Measurements from ENCODE around the gene NOS2. TPM values are rescaled to one million over a fixed set of nuclear protein-coding genes. Genes with fewer than 3 reads are reported as not detected.
"Not testable (repeated sequence)": the region's sequence is repeated elsewhere in the genome, so short reads cannot be mapped to it uniquely, and the experiment has no call there.

NOS2 gene
- total RNA-seq, 5 donors from 2014 or later (not counting 1 experiment from before 2014, with no cell fraction given): 0.07 to 0.10 (median 0.09) TPM

- ATAC-seq (replicated peaks in 1 of 4); H3K4me3 ChIP-seq (ENCODE audit: control insufficient read depth in 1 of 2, extremely low read depth in 1 of 2, low read length in 1 of 2); H3K4me1 Mint-ChIP-seq; H3K27ac ChIP-seq (ENCODE audit: low read length); POLR2A ChIA-PET; H3K4me1 ChIP-seq (ENCODE audit: control insufficient read depth in 1 of 2, extremely low read depth in 1 of 2, insufficient read depth in 2 of 2, low read length in 2 of 2); H3K36me3 Mint-ChIP-seq; H3K27me3 Mint-ChIP-seq; H3K4me3 Mint-ChIP-seq; H3K27me3 ChIP-seq (replicated peaks in 1 of 2; ENCODE audit: control insufficient read depth in 2 of 2, extremely low read depth in 1 of 2, insufficient read depth in 2 of 2, low read length in 1 of 2); H3K9me3 Mint-ChIP-seq; H3K36me3 ChIP-seq (ENCODE audit: control insufficient read depth in 2 of 2, extremely low read depth in 1 of 2, insufficient read depth in 1 of 2, low read length in 1 of 2); H3K9me3 ChIP-seq; H3K27ac Mint-ChIP-seq; CTCF ChIA-PET; DNase-seq: not testable (repeated sequence)
- WGBS (ENCODE audit: insufficient coverage): 90% methylated on average over 11 of the region's 15 CpGs
These were observed 50.7 kb downstream of the NOS2 start for GRCh38 chr17:27749562-27750150.

- Histone ChIP-seq H3K4me3 (ENCODE audit: control insufficient read depth in 1 of 2, extremely low read depth in 1 of 2, low read length in 1 of 2) (no peak overlapping the region), H3K27me3 (replicated peaks in 1 of 2; ENCODE audit: control insufficient read depth in 2 of 2, extremely low read depth in 1 of 2, insufficient read depth in 2 of 2, low read length in 1 of 2) (no peaks in the 10 kb centered on the region), H3K9me3 (no peaks in the 10 kb centered on the region), H3K4me1 (ENCODE audit: control insufficient read depth in 1 of 2, extremely low read depth in 1 of 2, insufficient read depth in 2 of 2, low read length in 2 of 2) (no peaks in the 10 kb centered on the region), H3K27ac (ENCODE audit: low read length) (no peak overlapping the region), H3K36me3 (ENCODE audit: control insufficient read depth in 2 of 2, extremely low read depth in 1 of 2, insufficient read depth in 1 of 2, low read length in 1 of 2) (no peaks in the 10 kb centered on the region)
- ChIA-PET POLR2A (no interaction called here), CTCF (no interaction called here)
- ATAC-seq (replicated peaks in 1 of 4): no peak
- 43% methylated on average over 2 of the region's 5 CpGs for WGBS (ENCODE audit: insufficient coverage)
- no peak overlapping the region for H3K4me3 Mint-ChIP-seq
- no peaks in the 10 kb centered on the region for H3K36me3 Mint-ChIP-seq
- no peak overlapping the region for H3K27ac Mint-ChIP-seq
- no peaks in the 10 kb centered on the region for H3K4me1 Mint-ChIP-seq
- DNase-seq: no peak
- no peaks in the 10 kb centered on the region for H3K9me3 Mint-ChIP-seq
- no peaks in the 10 kb centered on the region for H3K27me3 Mint-ChIP-seq
These were observed 51.9 kb downstream of the NOS2 start for GRCh38 chr17:27748360-27748825.

- Mint-ChIP-seq H3K27me3 (no peaks in the 10 kb centered on the region), H3K4me3 (no peak overlapping the region), H3K27ac (no peak overlapping the region), H3K36me3 (no peaks in the 10 kb centered on the region), H3K4me1 (no peaks in the 10 kb centered on the region), H3K9me3 (no peaks in the 10 kb centered on the region)
- Histone ChIP-seq H3K4me3 (ENCODE audit: control insufficient read depth in 1 of 2, extremely low read depth in 1 of 2, low read length in 1 of 2) (no peak overlapping the region), H3K27ac (ENCODE audit: low read length) (no peak overlapping the region), H3K4me1 (ENCODE audit: control insufficient read depth in 1 of 2, extremely low read depth in 1 of 2, insufficient read depth in 2 of 2, low read length in 2 of 2) (no peaks in the 10 kb centered on the region), H3K9me3 (no peaks in the 10 kb centered on the region), H3K27me3 (replicated peaks in 1 of 2; ENCODE audit: control insufficient read depth in 2 of 2, extremely low read depth in 1 of 2, insufficient read depth in 2 of 2, low read length in 1 of 2) (no peaks in the 10 kb centered on the region), H3K36me3 (ENCODE audit: control insufficient read depth in 2 of 2, extremely low read depth in 1 of 2, insufficient read depth in 1 of 2, low read length in 1 of 2) (no peaks in the 10 kb centered on the region)
- WGBS (ENCODE audit: insufficient coverage): 84% methylated on average over 11 of the region's 13 CpGs
- ATAC-seq (replicated peaks in 1 of 4): no peak
- CTCF ChIA-PET: no interaction called here
- DNase-seq: no peak
- POLR2A ChIA-PET: no interaction called here
These were observed 52.6 kb downstream of the NOS2 start for GRCh38 chr17:27747462-27748359.

- POLR2A ChIA-PET: no interaction called here
- 86% methylated on average over 5 of the region's 5 CpGs for WGBS (ENCODE audit: insufficient coverage)
- Mint-ChIP-seq H3K9me3 (no peaks in the 10 kb centered on the region), H3K4me1 (no peaks in the 10 kb centered on the region), H3K36me3 (no peaks in the 10 kb centered on the region), H3K27me3 (no peaks in the 10 kb centered on the region), H3K27ac (no peak overlapping the region), H3K4me3 (no peak overlapping the region)
- Histone ChIP-seq H3K36me3 (ENCODE audit: control insufficient read depth in 2 of 2, extremely low read depth in 1 of 2, insufficient read depth in 1 of 2, low read length in 1 of 2) (no peaks in the 10 kb centered on the region), H3K27ac (ENCODE audit: low read length) (no peak overlapping the region), H3K4me3 (ENCODE audit: control insufficient read depth in 1 of 2, extremely low read depth in 1 of 2, low read length in 1 of 2) (no peak overlapping the region), H3K27me3 (replicated peaks in 1 of 2; ENCODE audit: control insufficient read depth in 2 of 2, extremely low read depth in 1 of 2, insufficient read depth in 2 of 2, low read length in 1 of 2) (no peaks in the 10 kb centered on the region), H3K4me1 (ENCODE audit: control insufficient read depth in 1 of 2, extremely low read depth in 1 of 2, insufficient read depth in 2 of 2, low read length in 2 of 2) (no peaks in the 10 kb centered on the region), H3K9me3 (no peaks in the 10 kb centered on the region)
- no peak for DNase-seq
- CTCF ChIA-PET: no interaction called here
- no peak for ATAC-seq (replicated peaks in 1 of 4)
These were observed 53.4 kb downstream of the NOS2 start for GRCh38 chr17:27746881-27747280.

- H3K9me3 Mint-ChIP-seq; H3K27me3 Mint-ChIP-seq; H3K27me3 ChIP-seq (replicated peaks in 1 of 2; ENCODE audit: control insufficient read depth in 2 of 2, extremely low read depth in 1 of 2, insufficient read depth in 2 of 2, low read length in 1 of 2); H3K36me3 ChIP-seq (ENCODE audit: control insufficient read depth in 2 of 2, extremely low read depth in 1 of 2, insufficient read depth in 1 of 2, low read length in 1 of 2); DNase-seq; POLR2A ChIA-PET; H3K4me1 ChIP-seq (ENCODE audit: control insufficient read depth in 1 of 2, extremely low read depth in 1 of 2, insufficient read depth in 2 of 2, low read length in 2 of 2); H3K9me3 ChIP-seq; ATAC-seq (replicated peaks in 1 of 4); CTCF ChIA-PET; H3K4me1 Mint-ChIP-seq; H3K27ac Mint-ChIP-seq; H3K27ac ChIP-seq (ENCODE audit: low read length); H3K36me3 Mint-ChIP-seq; H3K4me3 ChIP-seq (ENCODE audit: control insufficient read depth in 1 of 2, extremely low read depth in 1 of 2, low read length in 1 of 2); H3K4me3 Mint-ChIP-seq: not testable (repeated sequence)
- no CpG with 5 or more reads among the region's 5 CpGs for whole genome bisulfite sequencing (ENCODE audit: insufficient coverage)
These were observed 54.0 kb downstream of the NOS2 start for GRCh38 chr17:27746320-27746719.

GRCh38 chr17:27745207-27745830, 55.0 kb downstream of the NOS2 start:
- H3K27ac ChIP-seq (ENCODE audit: low read length); POLR2A ChIA-PET; H3K4me3 Mint-ChIP-seq; H3K27me3 Mint-ChIP-seq; H3K27ac Mint-ChIP-seq; H3K4me1 ChIP-seq (ENCODE audit: control insufficient read depth in 1 of 2, extremely low read depth in 1 of 2, insufficient read depth in 2 of 2, low read length in 2 of 2); H3K36me3 Mint-ChIP-seq; H3K9me3 Mint-ChIP-seq; H3K27me3 ChIP-seq (replicated peaks in 1 of 2; ENCODE audit: control insufficient read depth in 2 of 2, extremely low read depth in 1 of 2, insufficient read depth in 2 of 2, low read length in 1 of 2); H3K36me3 ChIP-seq (ENCODE audit: control insufficient read depth in 2 of 2, extremely low read depth in 1 of 2, insufficient read depth in 1 of 2, low read length in 1 of 2); H3K4me1 Mint-ChIP-seq; DNase-seq; H3K4me3 ChIP-seq (ENCODE audit: control insufficient read depth in 1 of 2, extremely low read depth in 1 of 2, low read length in 1 of 2); ATAC-seq (replicated peaks in 1 of 4); H3K9me3 ChIP-seq: not testable (repeated sequence)
- CTCF ChIA-PET: interaction anchor here in 1 of 2 donors (0.6 kb wide), 1 partner anchor 182 kb away, joined by 3 read pairs; no protein-coding TSS in a partner anchor
- WGBS (ENCODE audit: insufficient coverage): 71% methylated on average over 10 of the region's 13 CpGs
